NCI-H526 treated with DMSO at 0.1 percent for 48 hours (cell line): ENCODE results near the gene SLC36A3.

ENCODE experiments used
- DNase-seq: peaks from one replicate; lab custom pipeline; 2025; lab: John Stamatoyannopoulos, UW

SLC36A3 gene

DNA sequence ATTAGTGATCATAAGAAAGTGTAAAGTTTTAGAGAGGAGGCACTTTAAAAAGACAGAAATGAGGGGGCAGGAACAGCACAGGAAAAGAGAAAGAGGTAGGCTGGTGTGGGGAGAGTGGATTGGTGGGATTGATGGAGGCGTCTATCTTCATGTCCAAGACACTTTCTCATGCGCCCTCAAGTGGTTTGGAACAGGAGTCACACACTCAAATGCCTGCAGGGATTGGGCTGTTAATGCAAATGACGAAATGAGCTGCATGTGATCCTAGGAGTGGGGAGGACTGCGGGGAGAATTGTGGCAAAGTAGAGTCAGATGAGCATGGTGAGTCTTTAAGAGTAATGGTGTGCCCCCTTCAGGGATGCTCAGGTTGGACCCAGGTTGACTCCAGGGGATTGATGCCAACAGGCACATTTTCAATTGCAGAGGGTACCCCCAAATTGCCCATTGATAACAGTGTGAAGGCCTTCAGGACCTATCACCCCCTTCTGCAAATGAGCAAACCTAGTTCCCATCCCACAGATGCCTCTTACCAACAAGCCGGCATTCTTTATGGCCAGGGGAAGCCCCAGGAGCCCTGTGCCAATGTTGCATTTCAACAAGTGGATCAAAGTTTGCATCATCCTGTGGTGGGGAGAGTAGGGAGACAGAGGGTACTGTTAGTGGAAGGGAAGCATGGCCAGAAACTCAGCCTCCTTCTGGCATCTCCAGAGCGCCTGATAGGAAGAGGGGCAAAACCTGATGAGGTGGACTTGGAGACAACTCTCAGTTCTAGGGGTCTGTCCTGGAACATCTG, 5.3 kb downstream of the SLC36A3 start:
- no peak for DNase-seq

- no peak for DNase-seq
Measured at GRCh38 chr5:151296974-151297373, 6.6 kb downstream of the SLC36A3 start.

DNA sequence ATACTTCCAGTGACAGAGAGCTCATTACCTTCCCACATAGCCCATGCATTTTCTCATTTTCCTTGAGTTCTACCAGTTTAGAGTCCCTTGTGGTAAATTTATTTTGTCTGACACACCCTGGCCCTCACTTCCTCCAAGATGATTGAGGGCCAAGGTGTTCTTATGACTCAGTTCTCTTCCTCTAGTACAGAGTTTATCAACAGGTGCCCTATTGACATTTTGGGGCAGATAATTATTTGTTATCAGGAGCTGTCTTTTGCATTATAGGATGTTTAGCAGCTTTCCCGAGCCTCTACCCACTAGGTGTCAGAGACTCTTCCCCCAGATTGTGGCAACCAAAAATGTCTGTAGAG, 7.1 kb downstream of the SLC36A3 start:
- DNase-seq: no peak

- no peak for DNase-seq
Measured at GRCh38 chr5:151295791-151296477, 7.6 kb downstream of the SLC36A3 start.

DNA sequence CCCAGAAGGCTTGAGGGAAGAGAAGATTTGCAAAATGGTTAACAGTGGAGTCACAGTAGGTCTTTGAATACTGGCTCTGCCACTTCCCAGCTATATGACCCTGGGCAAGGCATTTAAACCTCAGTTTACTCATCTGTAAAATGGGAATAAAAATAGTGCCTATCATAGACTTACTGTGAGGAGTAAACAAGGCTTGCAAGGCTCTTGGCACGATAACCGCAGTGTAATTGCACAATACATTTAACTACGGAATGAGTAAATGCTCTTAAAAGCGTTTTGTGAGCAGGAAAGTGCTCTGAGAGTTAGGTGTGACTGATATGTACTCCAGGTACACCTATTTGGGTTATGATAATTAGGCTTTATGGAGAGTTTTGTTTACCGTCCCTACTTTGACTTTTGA, 8.4 kb downstream of the SLC36A3 start:
- DNase-seq: no peak

- DNase-seq: no peak
Measured at GRCh38 chr5:151293624-151294023, 9.9 kb downstream of the SLC36A3 start.

DNA sequence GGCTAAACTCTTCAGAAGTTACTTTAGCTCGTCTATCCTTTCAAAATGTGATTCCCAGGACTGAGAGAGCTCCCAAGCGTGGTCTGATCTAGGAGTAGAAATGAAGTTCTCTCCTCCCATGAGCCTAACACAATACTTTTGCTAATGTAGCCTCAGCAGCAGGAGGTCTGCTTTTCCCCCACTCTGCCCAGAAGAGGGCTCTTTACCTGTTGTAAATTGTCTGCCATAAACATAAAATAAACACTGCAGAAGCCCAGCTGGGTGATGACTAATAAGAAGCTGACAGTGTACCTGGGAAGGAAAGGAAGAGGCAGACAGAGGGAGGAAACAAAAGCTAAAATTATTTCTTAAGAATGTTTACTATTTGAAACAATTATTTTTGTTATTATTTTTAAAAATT, 15.4 kb downstream of the SLC36A3 start:
- DNase-seq: no peak

GRCh38 chr5:151286246-151286645, 17.3 kb downstream of the SLC36A3 start:
- DNase-seq: no peak

GRCh38 chr5:151285683-151286082, 17.9 kb downstream of the SLC36A3 start:
- DNase-seq: no peak

DNA sequence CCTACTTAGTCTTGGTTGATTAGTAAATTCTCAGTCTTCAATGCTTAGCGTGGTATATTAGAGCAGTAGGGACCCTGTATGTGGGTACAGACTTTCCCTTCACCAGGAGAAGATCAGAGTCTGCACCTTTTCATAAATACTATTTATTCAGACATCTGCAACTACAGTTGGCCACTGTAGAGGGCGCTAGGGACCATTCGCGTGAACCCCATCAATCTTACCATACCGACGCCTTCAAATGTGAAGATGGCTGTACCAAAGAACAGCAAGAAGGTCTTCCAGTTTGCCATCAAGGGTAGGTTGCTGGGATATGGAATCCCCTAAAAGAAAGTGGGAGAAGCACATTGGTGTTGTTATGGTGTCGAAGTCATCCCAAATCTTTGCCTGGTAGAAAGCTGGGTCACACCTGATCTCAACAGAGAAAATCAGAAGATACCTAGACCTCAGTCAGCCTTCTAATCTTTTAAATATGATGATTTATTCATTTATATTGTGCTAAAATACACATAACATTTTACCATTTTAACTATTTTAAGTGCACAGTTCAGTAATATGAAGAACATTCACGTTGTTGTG, 19.1 kb downstream of the SLC36A3 start:
- no peak for DNase-seq

DNA sequence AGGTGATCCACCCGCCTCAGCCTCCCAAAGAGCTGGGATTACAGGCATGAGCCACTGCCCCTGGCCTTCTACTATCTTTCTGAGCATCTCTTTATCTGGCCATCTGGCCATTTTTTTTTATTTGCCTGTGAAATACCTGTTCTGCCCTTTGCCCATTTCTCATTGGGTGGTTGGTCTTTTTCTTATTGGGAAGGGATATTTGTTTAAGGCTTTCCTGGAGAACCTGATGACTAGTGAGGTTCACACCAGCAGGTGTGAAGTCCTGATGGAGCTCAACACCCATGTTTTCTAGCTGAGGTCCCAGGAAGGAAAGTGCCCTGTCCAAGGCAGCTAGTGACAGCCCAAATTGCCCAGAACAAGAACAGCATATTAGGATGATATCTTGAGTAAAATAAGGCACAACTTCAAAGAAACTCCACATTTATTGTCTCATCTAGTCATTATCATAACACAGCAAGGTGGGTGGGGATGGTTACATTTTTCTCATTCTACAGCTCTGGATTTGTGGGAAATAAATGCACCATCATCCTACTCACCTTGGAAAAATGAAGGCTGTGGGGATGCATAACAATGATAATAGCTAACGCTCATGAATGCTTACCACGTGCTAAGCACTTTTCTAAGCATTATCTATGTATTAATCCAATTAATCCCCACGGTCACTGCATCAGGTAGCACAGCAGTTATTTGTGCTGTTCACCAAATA, 20.3 kb downstream of the SLC36A3 start:
- no peak for DNase-seq

DNA sequence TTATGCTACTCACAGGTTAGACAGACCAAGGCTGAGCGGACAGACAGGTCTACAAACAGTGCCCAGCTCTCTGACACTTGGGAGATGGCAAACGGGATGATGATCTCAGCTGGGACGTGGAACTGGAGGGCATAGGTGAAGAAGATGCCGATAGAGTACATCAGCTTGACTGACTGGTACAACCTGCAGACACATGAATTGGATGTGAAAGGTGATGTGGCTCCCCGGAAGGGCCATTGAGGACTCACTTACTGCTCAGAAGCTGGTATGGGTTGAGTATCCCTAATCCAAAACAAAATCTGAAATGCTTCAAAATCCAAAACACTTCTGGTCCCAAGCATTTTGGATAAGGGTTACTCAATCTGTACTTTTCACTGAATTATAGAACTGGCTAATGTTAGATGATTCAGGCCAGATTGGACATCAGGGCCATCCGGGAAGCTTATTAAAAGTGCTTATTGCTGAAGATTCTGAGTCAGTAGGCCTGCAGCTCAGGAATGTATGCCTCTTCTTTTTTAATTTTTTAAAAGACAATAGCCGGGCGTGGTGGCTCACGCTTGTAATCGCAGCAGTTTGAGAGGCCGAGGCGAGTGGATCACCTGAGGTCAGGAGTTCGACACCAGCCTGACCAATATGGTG, 22.4 kb downstream of the SLC36A3 start:
- DNase-seq: no peak

- no peak for DNase-seq
Measured at GRCh38 chr5:151280443-151280842, 23.1 kb downstream of the SLC36A3 start.

GRCh38 chr5:151278845-151279244, 24.7 kb downstream of the SLC36A3 start:
- no peak for DNase-seq

DNA sequence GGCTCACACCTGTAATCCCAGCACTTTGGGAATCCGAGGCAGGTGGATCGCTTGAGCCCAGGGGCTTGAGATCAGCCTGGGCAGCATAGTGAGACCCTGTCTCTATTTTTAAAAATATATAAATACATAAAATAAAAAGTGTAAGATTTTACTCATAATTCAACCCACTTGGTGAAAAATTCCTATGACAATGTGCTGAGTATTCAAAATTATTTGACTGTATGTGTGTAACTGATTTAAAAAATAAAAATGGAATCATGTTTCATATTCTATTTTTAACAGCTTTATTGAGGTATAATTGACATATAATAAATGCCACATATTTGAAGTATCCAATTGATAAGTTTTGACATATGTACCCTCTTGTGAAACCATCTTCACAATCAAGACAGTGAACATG, 27.8 kb downstream of the SLC36A3 start:
- DNase-seq: no peak

GRCh38 chr5:151274666-151275065, 28.9 kb downstream of the SLC36A3 start:
- DNase-seq: no peak

- no peak for DNase-seq
Measured at GRCh38 chr5:151271336-151271735, 32.2 kb downstream of the SLC36A3 start.

- no peak for DNase-seq
Measured at GRCh38 chr5:151270599-151270998, 33.0 kb downstream of the SLC36A3 start.

DNA sequence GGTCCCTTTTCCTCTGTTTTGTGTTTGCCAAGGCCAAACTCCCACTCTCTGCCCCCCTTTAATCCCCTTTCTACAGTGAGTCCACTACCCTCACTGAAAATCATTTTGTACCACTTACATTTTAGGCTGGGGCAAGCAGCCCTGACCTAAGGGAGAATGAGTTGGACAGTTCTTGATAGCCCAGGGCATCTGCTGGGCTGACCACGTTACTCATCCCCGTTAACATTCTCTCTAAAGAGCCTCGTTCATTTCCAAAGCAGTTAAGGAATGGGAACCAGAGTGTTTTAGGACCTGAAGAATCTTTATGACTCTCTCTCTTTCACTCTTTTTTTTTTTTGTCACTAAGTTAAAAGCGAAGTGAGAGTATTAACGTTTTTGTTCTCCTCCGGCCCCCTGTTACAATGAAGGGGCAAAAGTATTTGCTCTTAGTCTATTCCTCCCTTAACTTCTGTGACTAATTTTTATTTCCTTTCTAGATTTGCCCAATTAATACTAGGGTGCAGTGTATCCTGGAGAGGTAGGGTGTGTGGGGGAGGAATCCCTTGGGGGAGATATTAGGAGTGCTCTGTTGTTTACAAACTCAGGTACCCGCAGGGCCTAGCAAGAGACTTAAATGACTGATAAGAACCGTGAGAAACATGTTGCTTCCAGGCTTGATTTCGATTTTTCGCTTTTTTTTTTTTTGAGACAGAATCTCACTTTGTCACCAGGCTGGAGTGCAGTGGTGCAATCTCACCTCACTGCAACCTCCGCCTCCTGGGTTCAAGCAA, 35.9 kb downstream of the SLC36A3 start:
- no peak for DNase-seq

- no peak for DNase-seq
Measured at GRCh38 chr5:151264113-151264512, 39.5 kb downstream of the SLC36A3 start.

GRCh38 chr5:151262532-151262931, 41.0 kb downstream of the SLC36A3 start:
- DNase-seq: no peak
